ENCODE measurements around the gene TFG.

Gene TFG

DNA sequence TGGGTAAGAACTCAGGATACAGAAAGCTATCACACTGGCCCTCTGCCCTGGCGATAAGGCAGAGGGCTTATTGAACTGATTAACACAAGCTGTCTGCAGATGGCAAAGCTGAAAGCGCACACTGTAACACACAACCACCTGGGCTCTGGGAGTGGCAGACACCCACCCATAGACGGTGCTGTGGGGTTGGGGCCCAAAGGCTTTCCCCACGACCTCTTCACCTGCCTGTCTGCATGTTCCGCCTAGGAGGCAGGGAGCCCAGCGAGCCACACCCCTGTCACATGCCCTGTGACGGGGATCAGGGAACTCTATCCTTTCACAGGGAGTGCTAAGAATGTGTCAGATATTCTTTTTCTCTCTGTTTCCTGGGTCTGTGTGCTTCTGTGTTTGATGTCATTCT lies 12.1 kb upstream of the TFG start:
- Histone ChIP-seq H3K27me3 (replicated peaks in 2 of 5; ENCODE audit: control insufficient read depth in 4 of 5, insufficient read depth in 5 of 5, low read length in 4 of 5) (no peaks in the 10 kb centered on the region), H3K4me3 (ENCODE audit: control insufficient read depth in 1 of 7, extremely low read depth in 1 of 7, insufficient read depth in 4 of 7, low read depth in 2 of 7, low read length in 6 of 7) (no peak overlapping the region), H3K4me1 (ENCODE audit: control extremely low read depth in 1 of 4, control insufficient read depth in 4 of 4, insufficient read depth in 4 of 4, low read length in 3 of 4) (no peaks in the 10 kb centered on the region), H3K9me3 (ENCODE audit: control extremely low read depth in 1 of 5, control insufficient read depth in 4 of 5, insufficient read depth in 2 of 5, low read depth in 1 of 5, low read length in 4 of 5) (no peaks in the 10 kb centered on the region), H3K36me3 (ENCODE audit: control insufficient read depth in 4 of 4, insufficient read depth in 4 of 4, low read length in 3 of 4) (no peaks in the 10 kb centered on the region), H3K27ac (ENCODE audit: insufficient read depth in 1 of 2, low read depth in 1 of 2, low read length in 2 of 2, poor library complexity in 1 of 2, severe bottlenecking in 2 of 2) (no peak overlapping the region)
- 96% methylated on average over 7 of the region's 7 CpGs for WGBS (ENCODE audit: insufficient coverage)
- POLR2A ChIA-PET = no interaction called here
- no peak for DNase-seq
- CTCF ChIA-PET = no interaction called here

DNA sequence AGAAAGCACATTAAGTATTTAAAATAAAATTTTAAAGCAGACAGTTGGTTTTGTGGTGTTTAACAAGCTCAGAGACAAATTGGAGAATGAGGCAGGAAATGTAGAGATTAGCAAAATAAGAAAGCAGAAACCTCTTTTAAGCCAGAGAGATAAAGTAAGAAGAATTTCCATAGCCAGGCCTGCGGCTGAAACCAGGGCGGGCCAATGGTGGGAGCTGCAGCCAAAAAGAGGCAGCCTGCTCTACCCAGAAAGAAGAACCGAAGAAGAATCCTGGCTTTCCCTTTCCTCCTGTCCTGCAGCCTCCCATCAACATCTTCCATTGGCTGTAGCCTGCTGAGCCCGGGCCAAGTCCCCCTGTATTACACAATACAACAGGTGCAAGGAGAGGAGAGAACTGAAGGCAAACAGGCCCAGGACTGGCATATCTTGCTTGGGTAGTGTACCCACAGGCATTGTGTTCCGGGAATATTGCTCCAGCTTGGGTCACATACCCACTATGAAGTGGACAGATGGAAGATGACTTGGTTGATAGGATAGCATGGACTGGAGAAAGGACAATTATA lies 11.5 kb upstream of the TFG start:
- ChIA-PET CTCF (no interaction called here), POLR2A (interaction anchor here (1.1 kb wide), 1 partner anchor 14 kb away, joined by 5 read pairs; no protein-coding TSS in a partner anchor)
- Histone ChIP-seq H3K4me1 (ENCODE audit: control extremely low read depth in 1 of 4, control insufficient read depth in 4 of 4, insufficient read depth in 4 of 4, low read length in 3 of 4) (no peaks in the 10 kb centered on the region), H3K27me3 (replicated peaks in 2 of 5; ENCODE audit: control insufficient read depth in 4 of 5, insufficient read depth in 5 of 5, low read length in 4 of 5) (no peaks in the 10 kb centered on the region), H3K9me3 (ENCODE audit: control extremely low read depth in 1 of 5, control insufficient read depth in 4 of 5, insufficient read depth in 2 of 5, low read depth in 1 of 5, low read length in 4 of 5) (no peaks in the 10 kb centered on the region), H3K36me3 (ENCODE audit: control insufficient read depth in 4 of 4, insufficient read depth in 4 of 4, low read length in 3 of 4) (no peaks in the 10 kb centered on the region), H3K4me3 (ENCODE audit: control insufficient read depth in 1 of 7, extremely low read depth in 1 of 7, insufficient read depth in 4 of 7, low read depth in 2 of 7, low read length in 6 of 7) (no peak overlapping the region), H3K27ac (ENCODE audit: insufficient read depth in 1 of 2, low read depth in 1 of 2, low read length in 2 of 2, poor library complexity in 1 of 2, severe bottlenecking in 2 of 2) (no peak overlapping the region)
- WGBS (ENCODE audit: insufficient coverage) = 82% methylated on average over 3 of the region's 5 CpGs
- DNase-seq = no peak

- Histone ChIP-seq H3K4me3 (ENCODE audit: control insufficient read depth in 1 of 7, extremely low read depth in 1 of 7, insufficient read depth in 4 of 7, low read depth in 2 of 7, low read length in 6 of 7) (no peak overlapping the region), H3K36me3 (ENCODE audit: control insufficient read depth in 4 of 4, insufficient read depth in 4 of 4, low read length in 3 of 4) (no peaks in the 10 kb centered on the region), H3K27me3 (replicated peaks in 2 of 5; ENCODE audit: control insufficient read depth in 4 of 5, insufficient read depth in 5 of 5, low read length in 4 of 5) (no peaks in the 10 kb centered on the region), H3K9me3 (ENCODE audit: control extremely low read depth in 1 of 5, control insufficient read depth in 4 of 5, insufficient read depth in 2 of 5, low read depth in 1 of 5, low read length in 4 of 5) (no peaks in the 10 kb centered on the region), H3K27ac (ENCODE audit: insufficient read depth in 1 of 2, low read depth in 1 of 2, low read length in 2 of 2, poor library complexity in 1 of 2, severe bottlenecking in 2 of 2) (no peak overlapping the region), H3K4me1 (ENCODE audit: control extremely low read depth in 1 of 4, control insufficient read depth in 4 of 4, insufficient read depth in 4 of 4, low read length in 3 of 4) (no peaks in the 10 kb centered on the region)
- CTCF ChIA-PET = no interaction called here
- POLR2A ChIA-PET = interaction anchor here (1.1 kb wide), 1 partner anchor 15 kb away, joined by 5 read pairs; no protein-coding TSS in a partner anchor
- DNase-seq = no peak
- 60% methylated on average over 1 of the region's 3 CpGs for WGBS (ENCODE audit: insufficient coverage)
These were observed 10.6 kb upstream of the TFG start for GRCh38 chr3:100698736-100699135.

DNA sequence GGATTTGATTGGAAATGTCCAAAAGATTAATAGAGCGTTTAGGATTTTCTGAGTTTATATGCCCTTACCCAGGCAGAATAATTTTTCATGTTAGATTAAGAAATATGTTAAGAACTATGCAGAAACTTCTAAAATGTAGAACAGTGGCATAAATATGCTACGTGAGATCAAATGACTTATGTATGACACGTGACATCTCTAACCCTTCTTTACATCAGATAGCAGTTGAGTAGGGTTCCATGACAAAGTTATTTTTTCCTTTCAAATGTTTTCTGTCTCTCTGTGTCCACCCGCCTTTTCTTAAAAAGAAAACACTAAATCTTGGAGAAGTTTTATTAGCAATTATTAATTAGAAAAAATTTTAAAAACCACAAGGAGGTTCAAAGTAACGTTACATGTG lies 8.6 kb upstream of the TFG start:
- no peaks in the 10 kb centered on the region for H3K27me3 ChIP-seq (replicated peaks in 2 of 5; ENCODE audit: control insufficient read depth in 4 of 5, insufficient read depth in 5 of 5, low read length in 4 of 5)
- H3K27ac ChIP-seq (ENCODE audit: insufficient read depth in 1 of 2, low read depth in 1 of 2, low read length in 2 of 2, poor library complexity in 1 of 2, severe bottlenecking in 2 of 2) = no peak overlapping the region
- WGBS (ENCODE audit: insufficient coverage) = no CpG with 5 or more reads among the region's 5 CpGs
- ChIA-PET POLR2A (no interaction called here), CTCF (no interaction called here)
- no peak for DNase-seq
- H3K4me1 ChIP-seq (ENCODE audit: control extremely low read depth in 1 of 4, control insufficient read depth in 4 of 4, insufficient read depth in 4 of 4, low read length in 3 of 4) = no peaks in the 10 kb centered on the region
- H3K4me3 ChIP-seq (ENCODE audit: control insufficient read depth in 1 of 7, extremely low read depth in 1 of 7, insufficient read depth in 4 of 7, low read depth in 2 of 7, low read length in 6 of 7) = no peak overlapping the region
- no peaks in the 10 kb centered on the region for H3K9me3 ChIP-seq (ENCODE audit: control extremely low read depth in 1 of 5, control insufficient read depth in 4 of 5, insufficient read depth in 2 of 5, low read depth in 1 of 5, low read length in 4 of 5)
- no peaks in the 10 kb centered on the region for H3K36me3 ChIP-seq (ENCODE audit: control insufficient read depth in 4 of 4, insufficient read depth in 4 of 4, low read length in 3 of 4)

DNA sequence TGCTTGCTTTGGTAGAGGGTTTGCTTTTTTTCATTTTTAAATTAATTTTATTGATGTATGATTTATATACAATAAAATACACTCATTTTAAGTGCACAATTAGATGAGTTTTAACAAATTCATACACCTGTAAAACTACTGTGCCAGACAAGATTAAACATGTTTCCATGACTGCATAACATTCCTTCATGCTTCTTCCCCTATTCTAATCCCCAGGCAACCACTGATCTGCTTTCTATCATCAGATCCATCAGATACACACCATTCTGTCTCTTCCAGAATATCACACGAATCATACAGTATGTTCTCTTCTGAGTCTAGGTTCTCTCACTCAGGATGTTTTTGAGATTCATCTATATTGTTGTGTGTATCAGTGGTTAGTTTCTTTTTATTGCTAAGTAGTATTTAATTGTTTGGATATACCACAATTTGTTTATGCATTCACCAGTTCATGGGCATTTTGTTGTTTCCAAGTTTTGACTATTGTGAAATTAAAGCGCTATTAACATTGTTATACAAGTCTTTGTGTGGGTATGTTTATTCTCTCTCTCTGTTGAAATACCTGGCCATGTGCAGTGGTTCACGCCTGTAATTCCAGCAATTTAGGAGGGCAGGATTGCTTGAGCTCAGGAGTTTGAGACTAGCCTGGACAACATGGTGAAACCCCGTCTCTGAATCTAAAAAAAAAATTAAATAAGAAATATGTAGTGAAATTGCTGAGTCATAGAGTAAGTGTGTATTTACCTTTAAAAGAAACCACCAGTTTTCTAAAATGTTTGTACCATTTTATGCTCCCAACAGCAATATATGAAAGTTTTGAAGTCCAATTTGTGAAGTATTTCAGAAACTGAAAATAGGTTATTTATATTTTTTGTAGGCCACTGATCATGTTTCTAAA lies 7.0 kb upstream of the TFG start:
- Histone ChIP-seq H3K9me3 (ENCODE audit: control extremely low read depth in 1 of 5, control insufficient read depth in 4 of 5, insufficient read depth in 2 of 5, low read depth in 1 of 5, low read length in 4 of 5) (no peaks in the 10 kb centered on the region), H3K27me3 (replicated peaks in 2 of 5; ENCODE audit: control insufficient read depth in 4 of 5, insufficient read depth in 5 of 5, low read length in 4 of 5) (no peaks in the 10 kb centered on the region), H3K36me3 (ENCODE audit: control insufficient read depth in 4 of 4, insufficient read depth in 4 of 4, low read length in 3 of 4) (no peaks in the 10 kb centered on the region), H3K27ac (ENCODE audit: insufficient read depth in 1 of 2, low read depth in 1 of 2, low read length in 2 of 2, poor library complexity in 1 of 2, severe bottlenecking in 2 of 2) (no peak overlapping the region), H3K4me1 (ENCODE audit: control extremely low read depth in 1 of 4, control insufficient read depth in 4 of 4, insufficient read depth in 4 of 4, low read length in 3 of 4) (no peaks in the 10 kb centered on the region), H3K4me3 (ENCODE audit: control insufficient read depth in 1 of 7, extremely low read depth in 1 of 7, insufficient read depth in 4 of 7, low read depth in 2 of 7, low read length in 6 of 7) (no peak overlapping the region)
- WGBS (ENCODE audit: insufficient coverage) = 100% methylated on average over 1 of the region's 4 CpGs
- CTCF ChIA-PET = interaction anchor here (1.4 kb wide), 1 partner anchor 112 kb away, joined by 4 read pairs; no protein-coding TSS in a partner anchor
- POLR2A ChIA-PET = no interaction called here
- DNase-seq = peak in 1 of 3 donors; percentile 16

GRCh38 chr3:100702980-100703345 lies 6.3 kb upstream of the TFG start:
- Histone ChIP-seq H3K36me3 (ENCODE audit: control insufficient read depth in 4 of 4, insufficient read depth in 4 of 4, low read length in 3 of 4) (no peaks in the 10 kb centered on the region), H3K27ac (ENCODE audit: insufficient read depth in 1 of 2, low read depth in 1 of 2, low read length in 2 of 2, poor library complexity in 1 of 2, severe bottlenecking in 2 of 2) (no peak overlapping the region), H3K27me3 (replicated peaks in 2 of 5; ENCODE audit: control insufficient read depth in 4 of 5, insufficient read depth in 5 of 5, low read length in 4 of 5) (no peaks in the 10 kb centered on the region), H3K4me1 (ENCODE audit: control extremely low read depth in 1 of 4, control insufficient read depth in 4 of 4, insufficient read depth in 4 of 4, low read length in 3 of 4) (no peaks in the 10 kb centered on the region), H3K4me3 (ENCODE audit: control insufficient read depth in 1 of 7, extremely low read depth in 1 of 7, insufficient read depth in 4 of 7, low read depth in 2 of 7, low read length in 6 of 7) (no peak overlapping the region), H3K9me3 (ENCODE audit: control extremely low read depth in 1 of 5, control insufficient read depth in 4 of 5, insufficient read depth in 2 of 5, low read depth in 1 of 5, low read length in 4 of 5) (no peaks in the 10 kb centered on the region)
- no peak for DNase-seq
- CTCF ChIA-PET = interaction anchor here (1.4 kb wide), 1 partner anchor 113 kb away, joined by 4 read pairs; no protein-coding TSS in a partner anchor
- 100% methylated on average over 2 of the region's 5 CpGs for WGBS (ENCODE audit: insufficient coverage)
- POLR2A ChIA-PET = no interaction called here

DNA sequence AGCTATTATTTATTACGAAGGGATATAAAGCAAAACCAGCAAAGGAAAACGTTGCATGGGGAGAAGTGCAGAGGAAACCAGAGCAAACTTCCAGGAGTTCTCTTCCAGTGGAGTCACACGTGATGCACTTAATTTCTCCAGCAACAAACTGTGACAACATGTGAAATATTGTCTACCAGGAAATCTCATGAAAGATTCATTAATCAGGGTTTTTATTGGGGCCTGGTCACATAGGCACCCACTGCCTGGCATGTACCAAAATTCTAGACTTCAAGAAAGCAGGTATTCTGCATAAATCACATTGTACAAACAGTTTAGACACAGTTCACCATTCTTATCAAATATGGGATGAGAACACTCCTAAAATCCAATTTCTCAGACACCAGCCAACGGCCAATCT lies 5.4 kb upstream of the TFG start:
- no peak for DNase-seq
- H3K4me1 ChIP-seq (ENCODE audit: control extremely low read depth in 1 of 4, control insufficient read depth in 4 of 4, insufficient read depth in 4 of 4, low read length in 3 of 4) = peaks cover 0 to 6% (median 5%) of the 10 kb centered on the region in 4 experiments
- 86% methylated on average over 2 of the region's 4 CpGs for WGBS (ENCODE audit: insufficient coverage)
- no peak overlapping the region for H3K4me3 ChIP-seq (ENCODE audit: control insufficient read depth in 1 of 7, extremely low read depth in 1 of 7, insufficient read depth in 4 of 7, low read depth in 2 of 7, low read length in 6 of 7)
- ChIA-PET CTCF (interaction anchor here (1.4 kb wide), 1 partner anchor 114 kb away, joined by 4 read pairs; no protein-coding TSS in a partner anchor), POLR2A (interaction anchor here (0.6 kb wide), 1 partner anchor 374 kb away, joined by 5 read pairs; no protein-coding TSS in a partner anchor)
- H3K27me3 ChIP-seq (replicated peaks in 2 of 5; ENCODE audit: control insufficient read depth in 4 of 5, insufficient read depth in 5 of 5, low read length in 4 of 5) = no peaks in the 10 kb centered on the region
- H3K9me3 ChIP-seq (ENCODE audit: control extremely low read depth in 1 of 5, control insufficient read depth in 4 of 5, insufficient read depth in 2 of 5, low read depth in 1 of 5, low read length in 4 of 5) = no peaks in the 10 kb centered on the region
- H3K36me3 ChIP-seq (ENCODE audit: control insufficient read depth in 4 of 4, insufficient read depth in 4 of 4, low read length in 3 of 4) = no peaks in the 10 kb centered on the region
- no peak overlapping the region for H3K27ac ChIP-seq (ENCODE audit: insufficient read depth in 1 of 2, low read depth in 1 of 2, low read length in 2 of 2, poor library complexity in 1 of 2, severe bottlenecking in 2 of 2)

All from common myeloid progenitor, CD34-positive (primary cell).